Activated CD8-positive, alpha-beta T cell treated with anti-CD3 and anti-CD28 coated beads for 36 hours (primary cell): ENCODE results near the gene TNS1. TPM values are rescaled to one million over a fixed set of nuclear protein-coding genes. Genes with fewer than 3 reads are reported as not detected.

Experiments
- ATAC-seq: fragments of 200-7000 bp; cut with Tn5 transposase; one replicate; pipeline ENCODE4 v1.10.0; 2021; ENCODE audit warnings: mild to moderate bottlenecking, moderate library complexity
- CTCF ChIA-PET: fragments of 350-600 bp; sonication (Branson Sonifier 250); formaldehyde crosslinking; loops from one replicate; lab custom pipeline; 2021; ENCODE audit warnings: antibody characterized with exemption; lab: Charles Lee
- POLR2A ChIA-PET: fragments of 350-600 bp; sonication (Branson Sonifier 250); formaldehyde crosslinking; loops from one replicate; lab custom pipeline; 2021; ENCODE audit warnings: antibody characterized with exemption; lab: Charles Lee
- DNase-seq: peaks from one replicate; pipeline ENCODE4 v3.0.0-alpha.2; 2020
- H3K27ac Mint-ChIP-seq: one replicate; pipeline ENCODE4 v1.8.0; 2021; ENCODE audit warnings: mild to moderate bottlenecking, mixed read lengths
- H3K27me3 Mint-ChIP-seq: one replicate; pipeline ENCODE4 v1.8.0; 2021; ENCODE audit warnings: mixed read lengths
- H3K36me3 Mint-ChIP-seq: one replicate; pipeline ENCODE4 v1.8.0; 2021; ENCODE audit warnings: low read depth, mixed read lengths
- H3K4me1 Mint-ChIP-seq: one replicate; pipeline ENCODE4 v1.8.0; 2021; ENCODE audit warnings: low read depth, mixed read lengths
- H3K4me3 Mint-ChIP-seq: one replicate; pipeline ENCODE4 v1.8.0; 2021; ENCODE audit warnings: mild to moderate bottlenecking, moderate library complexity, mixed read lengths
- H3K9me3 Mint-ChIP-seq: one replicate; pipeline ENCODE4 v1.8.0; 2021; ENCODE audit warnings: mixed read lengths
- CTCF ChIP-seq: fragments of 200-600 bp; IDR thresholded peaks from one replicate; pipeline ENCODE4 v1.8.0; 2022; ENCODE audit warnings: antibody characterized with exemption, mild to moderate bottlenecking
- intact Hi-C: fragments of 100-400 bp; cut with micrococcal nuclease; formaldehyde crosslinking; loops from one replicate; pipeline ENCODE4 v1.10.0; 2022
- total RNA-seq, 2 experiments: library from RNA; stranded (reverse); gene quantifications; one replicate each; pipeline ENCODE4 v1.2.3, GENCODE V29; 2021

Gene TNS1
- total RNA-seq, 2 experiments from 2014 or later = 1.8 to 2.0 TPM

- H3K27me3 Mint-ChIP-seq = no peaks in the 10 kb centered on the region
- H3K27ac Mint-ChIP-seq = no peak overlapping the region
- ATAC-seq (no peak), DNase-seq (no peak)
- no peaks in the 10 kb centered on the region for H3K9me3 Mint-ChIP-seq
- no peak overlapping the region for H3K4me3 Mint-ChIP-seq
- no peaks in the 10 kb centered on the region for H3K4me1 Mint-ChIP-seq
- intact Hi-C loops = no loop called here
- ChIA-PET CTCF (interaction anchor here (1.2 to 2.2 kb wide), 2 partner anchors 42 to 59 kb away, joined by 5 to 6 read pairs; no protein-coding TSS in a partner anchor), POLR2A (no interaction called here)
- no peaks in the 10 kb centered on the region for H3K36me3 Mint-ChIP-seq
- TF ChIP-seq CTCF = no peak
Measured at GRCh38 chr2:217844696-217845095, 158.1 kb downstream of the TNS1 start.

- Mint-ChIP-seq H3K36me3 (no peaks in the 10 kb centered on the region), H3K4me3 (no peak overlapping the region), H3K4me1 (no peaks in the 10 kb centered on the region), H3K27me3 (no peaks in the 10 kb centered on the region), H3K27ac (no peak overlapping the region), H3K9me3 (no peaks in the 10 kb centered on the region)
- TF ChIP-seq CTCF = no peak
- DNase-seq (no peak), ATAC-seq (no peak)
- ChIA-PET CTCF (interaction anchor here (1.2 to 2.2 kb wide), 2 partner anchors 44 to 58 kb away, joined by 5 to 6 read pairs; no protein-coding TSS in a partner anchor), POLR2A (no interaction called here)
- intact Hi-C loops = no loop called here
Measured at GRCh38 chr2:217843324-217843723, 159.5 kb downstream of the TNS1 start.

GRCh38 chr2:217842017-217842416 lies 160.8 kb downstream of the TNS1 start:
- intact Hi-C loops = no loop called here
- no peaks in the 10 kb centered on the region for H3K27me3 Mint-ChIP-seq
- no peak for TF ChIP-seq CTCF
- no peak overlapping the region for H3K4me3 Mint-ChIP-seq
- no peaks in the 10 kb centered on the region for H3K9me3 Mint-ChIP-seq
- ChIA-PET POLR2A (no interaction called here), CTCF (no interaction called here)
- DNase-seq = no peak
- H3K27ac Mint-ChIP-seq = no peak overlapping the region
- ATAC-seq = no peak
- no peaks in the 10 kb centered on the region for H3K36me3 Mint-ChIP-seq
- H3K4me1 Mint-ChIP-seq = no peaks in the 10 kb centered on the region

DNA sequence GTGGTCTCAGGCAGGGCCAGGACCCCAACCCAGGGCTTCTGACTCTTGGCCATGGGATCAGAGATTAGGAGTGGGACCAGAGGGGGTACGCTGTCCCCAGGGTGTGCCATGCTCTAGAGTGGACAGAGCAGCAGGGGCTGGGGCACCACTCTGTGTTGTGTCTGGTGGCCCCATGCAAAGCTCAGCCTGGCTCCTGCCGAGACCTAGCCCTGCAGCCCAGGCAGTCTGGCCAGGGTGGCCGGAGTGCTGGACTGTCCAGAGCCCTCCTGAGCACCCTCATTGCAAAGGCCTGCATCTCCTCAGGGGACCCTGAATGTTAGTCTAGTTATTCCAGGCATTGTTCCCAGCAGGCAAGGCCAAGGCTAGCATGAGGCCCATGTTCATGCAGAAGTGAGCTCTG lies 162.3 kb downstream of the TNS1 start:
- POLR2A ChIA-PET = no interaction called here
- H3K27me3 Mint-ChIP-seq = no peaks in the 10 kb centered on the region
- H3K36me3 Mint-ChIP-seq = no peaks in the 10 kb centered on the region
- DNase-seq = no peak
- CTCF ChIA-PET = interaction anchor here (1.5 kb wide), 1 partner anchor 55 kb away, joined by 4 read pairs; no protein-coding TSS in a partner anchor
- intact Hi-C loops = no loop called here
- TF ChIP-seq CTCF = no peak
- no peak overlapping the region for H3K27ac Mint-ChIP-seq
- no peak for ATAC-seq
- no peak overlapping the region for H3K4me3 Mint-ChIP-seq
- H3K4me1 Mint-ChIP-seq = no peaks in the 10 kb centered on the region
- no peaks in the 10 kb centered on the region for H3K9me3 Mint-ChIP-seq

DNA sequence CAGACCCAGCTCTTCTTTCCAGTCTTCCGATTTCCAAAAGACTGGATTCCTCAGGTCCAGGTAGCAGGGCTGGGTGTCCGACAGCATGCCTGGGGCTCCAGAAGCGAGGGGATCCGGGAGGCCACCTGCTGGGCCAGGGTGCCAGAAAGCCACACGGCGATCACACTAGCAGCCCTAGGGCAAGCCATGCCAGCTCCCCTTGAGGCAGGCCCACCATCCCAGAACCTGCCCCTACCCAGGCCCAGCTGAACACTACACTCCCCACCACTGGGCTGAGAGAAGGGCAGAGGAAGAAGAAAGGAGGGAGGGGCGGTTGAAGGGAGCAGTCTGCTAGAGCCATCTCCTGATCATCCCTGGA lies 163.1 kb downstream of the TNS1 start:
- H3K27me3 Mint-ChIP-seq = no peaks in the 10 kb centered on the region
- no peaks in the 10 kb centered on the region for H3K9me3 Mint-ChIP-seq
- H3K4me3 Mint-ChIP-seq = no peak overlapping the region
- no peak for TF ChIP-seq CTCF
- ChIA-PET CTCF (interaction anchor here (1.5 kb wide), 1 partner anchor 54 kb away, joined by 4 read pairs; no protein-coding TSS in a partner anchor), POLR2A (no interaction called here)
- no peak for DNase-seq
- H3K36me3 Mint-ChIP-seq = no peaks in the 10 kb centered on the region
- no peak for ATAC-seq
- no peak overlapping the region for H3K27ac Mint-ChIP-seq
- no peaks in the 10 kb centered on the region for H3K4me1 Mint-ChIP-seq
- intact Hi-C loops = no loop called here
